ENCODE data around the gene TSPAN12. TPM values are rescaled to one million over a fixed set of nuclear protein-coding genes. Genes with fewer than 3 reads are reported as not detected.

The TSPAN12 gene
- total and polyA plus RNA-seq, 2 of the 8 experiments (the other 6 are each of a cell fraction or from before 2014, with no cell fraction given), result 6.1 to 17.9 TPM

GRCh38 chr7:120760050-120760449 lies 97.9 kb downstream of the TSPAN12 start:
- Histone ChIP-seq H3K14ac (ENCODE audit: insufficient read length) (no peak overlapping the region), H3K23me2 (ENCODE audit: low read depth, low read length) (no peaks in the 10 kb centered on the region), H3K27me3 (replicated peaks in 1 of 4; ENCODE audit: control insufficient read depth in 3 of 4, extremely low read depth in 1 of 4, insufficient read depth in 3 of 4, low read length in 3 of 4) (no peaks in the 10 kb centered on the region), H3K4ac (replicated peaks; ENCODE audit: insufficient read length, low read depth, low read length) (no peak overlapping the region), H4K5ac (ENCODE audit: insufficient read length, low read depth, low read length) (no peak overlapping the region), H2AFZ (ENCODE audit: low read length) (no peak overlapping the region), H3K56ac (replicated peaks; ENCODE audit: insufficient read length, low read depth, low read length) (no peak overlapping the region), H4K20me1 (replicated peaks in 1 of 2; ENCODE audit: control insufficient read depth in 1 of 2, insufficient read depth in 2 of 2, low read length in 2 of 2) (no peaks in the 10 kb centered on the region), H4K91ac (replicated peaks; ENCODE audit: insufficient read length, low read length) (no peak overlapping the region), H2BK120ac (replicated peaks; ENCODE audit: low read depth, low read length) (no peak overlapping the region), H2BK5ac (ENCODE audit: low read depth, low read length) (no peak overlapping the region), H3K4me3 (ENCODE audit: extremely low read depth in 1 of 4, insufficient read depth in 2 of 4, low read depth in 3 of 4, low read length in 4 of 4) (no peak overlapping the region), H3K18ac (ENCODE audit: extremely low read depth, low read length) (no peak overlapping the region), H3K79me1 (ENCODE audit: low read depth, low read length) (no peaks in the 10 kb centered on the region), H3K36me3 (ENCODE audit: control insufficient read depth in 2 of 4, insufficient read depth in 4 of 4, low read length in 3 of 4) (no peaks in the 10 kb centered on the region), H2BK15ac (ENCODE audit: low read length) (no peak overlapping the region), H3K4me2 (ENCODE audit: insufficient read depth in 1 of 2, low read depth in 2 of 2, low read length in 2 of 2) (no peak overlapping the region), H3K9ac (replicated peaks in 1 of 4; ENCODE audit: extremely low read depth in 1 of 4, low read depth in 3 of 4, low read length in 3 of 4) (no peak overlapping the region), H2BK12ac (ENCODE audit: low read depth, low read length) (no peak overlapping the region), H2AK5ac (ENCODE audit: low read depth, low read length) (no peak overlapping the region), H3K79me2 (ENCODE audit: control insufficient read depth in 1 of 2, insufficient read depth in 2 of 2, low read length in 2 of 2) (no peaks in the 10 kb centered on the region), H3K4me1 (replicated peaks in 1 of 4; ENCODE audit: control insufficient read depth in 3 of 4, insufficient read depth in 4 of 4, low read length in 3 of 4) (no peaks in the 10 kb centered on the region), H3K27ac (ENCODE audit: low read depth, low read length) (no peak overlapping the region), H2BK20ac (ENCODE audit: low read length) (no peak overlapping the region), H3K9me3 (ENCODE audit: insufficient read depth in 2 of 2, low read depth in 1 of 2, low read length in 1 of 2) (no peaks in the 10 kb centered on the region), H4K8ac (ENCODE audit: extremely low read depth, insufficient read depth, low read length) (no peak overlapping the region), H3K23ac (ENCODE audit: insufficient read length) (no peak overlapping the region)
- ChIA-PET POLR2A (ENCODE audit: partially characterized antibody) (no interaction called here), CTCF (ENCODE audit: partially characterized antibody) (interaction anchor here (0.6 to 1.1 kb wide), 5 partner anchors 15 to 322 kb away, joined by 3 to 4 read pairs (median 3); no protein-coding TSS in a partner anchor)
- no peak for DNase-seq (ENCODE audit: low read depth in 1 of 2, low spot score in 2 of 2)
- WGBS, 2 experiments (ENCODE audit: extremely low coverage in 1 of 2, insufficient coverage in 1 of 2, insufficient read length in 1 of 2, insufficient replicate concordance in 2 of 2, low coverage in 1 of 2, low lambda C conversion rate in 2 of 2, missing lambda C conversion rate in 1 of 2), result 84% methylated on average over 2 of the region's 2 CpGs; no CpG with 5 or more reads in 1 of the 2 experiments
- no peak for FAIRE-seq
- TF ChIP-seq SP1 (IDR thresholded peaks at IDR 0.05; ENCODE audit: low read depth, low read length) (no peak), CREB1 (IDR thresholded peaks at IDR 0.05) (no peak), TEAD4 (IDR thresholded peaks at IDR 0.05; ENCODE audit: low read depth, low read length) (no peak), SP2 (IDR thresholded peaks at IDR 0.05; ENCODE audit: low read length) (no peak), KDM4A (IDR thresholded peaks at IDR 0.05; ENCODE audit: low read depth, low read length, severe bottlenecking) (no peak), RBBP5 (IDR thresholded peaks at IDR 0.05; ENCODE audit: borderline replicate concordance, low read depth, low read length) (no peak), SRF (IDR thresholded peaks at IDR 0.05; ENCODE audit: low read depth, low read length) (no peak), RAD21 (IDR thresholded peaks at IDR 0.05 in 1 of 2, conservative IDR thresholded peaks at IDR 0.05 in 1 of 2; ENCODE audit: low read depth in 2 of 2, low read length in 2 of 2) (no peak), TCF12 (IDR thresholded peaks at IDR 0.05; ENCODE audit: low read depth, low read length) (no peak), CHD2 (IDR thresholded peaks at IDR 0.05; ENCODE audit: low read length) (no peak), SIRT6 (IDR thresholded peaks at IDR 0.05; ENCODE audit: low read length) (no peak), JUND (IDR thresholded peaks at IDR 0.05; ENCODE audit: low read length) (no peak), USF2 (IDR thresholded peaks at IDR 0.05; ENCODE audit: low read length) (no peak)
- TF ChIP-seq, protein P1, sequence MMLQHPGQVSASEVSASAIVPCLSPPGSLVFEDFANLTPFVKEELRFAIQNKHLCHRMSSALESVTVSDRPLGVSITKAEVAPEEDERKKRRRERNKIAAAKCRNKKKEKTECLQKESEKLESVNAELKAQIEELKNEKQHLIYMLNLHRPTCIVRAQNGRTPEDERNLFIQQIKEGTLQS (IDR thresholded peaks at IDR 0.05; ENCODE audit: insufficient read depth, low read depth, low read length), result no peak

All from H1 (cell line).